A549 (cell line): ENCODE results near the gene GARNL3.

Experiments
- CEBPB ChIP-seq, 2 experiments: fragments of >200 bp in 1 of 2; sonication (Bioruptor Twin) in 1 of 2; formaldehyde crosslinking in 1 of 2; IDR thresholded peaks; 2 replicates each; pipeline ENCODE4 v1.6.1; 2012 to 2016
- CTCF ChIP-seq: fragments of >200 bp; sonication (Bioruptor Twin); formaldehyde crosslinking; IDR thresholded peaks from 3 replicates; pipeline ENCODE4 v1.5.1; 2016
- EP300 ChIP-seq, 2 experiments: fragments of >200 bp; sonication (Bioruptor Twin); formaldehyde crosslinking; IDR thresholded peaks; 2 replicates in 1 of 2; 3 replicates in 1 of 2; pipeline ENCODE4 v1.6.1; 2016 to 2017
- JUN ChIP-seq, 2 experiments: fragments of >200 bp; sonication (Bioruptor Twin); formaldehyde crosslinking; IDR thresholded peaks; 2 replicates in 1 of 2; 3 replicates in 1 of 2; pipeline ENCODE4 v1.6.1; 2016 to 2017
- MAX ChIP-seq: IDR thresholded peaks from 2 replicates; pipeline ENCODE4 v1.6.1; 2012
- POLR2A ChIP-seq: IDR thresholded peaks from 2 replicates; pipeline ENCODE4 v1.6.1; 2012; ENCODE audit warnings: mild to moderate bottlenecking, low read length
- RAD21 ChIP-seq, 2 experiments: fragments of >200 bp in 1 of 2; sonication (Bioruptor Twin) in 1 of 2; formaldehyde crosslinking in 1 of 2; IDR thresholded peaks in 1 of 2; conservative IDR thresholded peaks in 1 of 2; 2 replicates in 1 of 2; 3 replicates in 1 of 2; pipeline ENCODE4 v1.6.1; 2012 to 2018; ENCODE audit warnings: inconsistent platforms in 1 of 2

- TF ChIP-seq MAX = no peak
- TF ChIP-seq RAD21 (conservative IDR thresholded peaks at IDR 0.05 in 1 of 2, IDR thresholded peaks at IDR 0.05 in 1 of 2) = no peak
- no peak for TF ChIP-seq CEBPB (IDR thresholded peaks at IDR 0.05)
- no peak for TF ChIP-seq CTCF
- TF ChIP-seq EP300 (IDR thresholded peaks at IDR 0.05) = no peak
- TF ChIP-seq JUN (IDR thresholded peaks at IDR 0.05) = no peak
- TF ChIP-seq POLR2A = no peak
These were observed 11.1 kb upstream of the GARNL3 start for GRCh38 chr9:127253446-127253845.
